IPS-18a (cell line): ENCODE results near the gene ANKLE2.
A peak's percentile ranks its signal among the peaks of the same experiment; 100 is the strongest.
"Not testable (repeated sequence)": the region's sequence is repeated elsewhere in the genome, so short reads cannot be mapped to it uniquely, and the experiment has no call there.

Experiments used
- H3K27ac ChIP-seq: one replicate; pipeline ENCODE4 v1.5.1; 2013; ENCODE audit warnings: low read length
- H3K27me3 ChIP-seq: one replicate; pipeline ENCODE4 v1.6.1; 2013; ENCODE audit warnings: mild to moderate bottlenecking, low read length; ENCODE audit not compliant: control insufficient read depth, insufficient read depth
- H3K36me3 ChIP-seq: one replicate; pipeline ENCODE4 v1.6.1; 2013; ENCODE audit warnings: low read depth, low read length; ENCODE audit not compliant: control insufficient read depth
- H3K4me1 ChIP-seq: one replicate; pipeline ENCODE4 v1.6.1; 2013; ENCODE audit warnings: low read depth, low read length; ENCODE audit not compliant: control insufficient read depth
- H3K4me3 ChIP-seq: one replicate; pipeline ENCODE4 v1.5.1; 2013; ENCODE audit warnings: low read length
- H3K9ac ChIP-seq: one replicate; pipeline ENCODE4 v1.6.1; 2013; ENCODE audit warnings: mild to moderate bottlenecking, low read length, moderate library complexity
- H3K9me3 ChIP-seq: one replicate; pipeline ENCODE4 v1.6.1; 2013; ENCODE audit warnings: low read depth, low read length; ENCODE audit not compliant: control insufficient read depth

ANKLE2 gene

GRCh38 chr12:132698341-132698740 is 63.3 kb downstream of the ANKLE2 start:
- H3K9me3 ChIP-seq = no peaks in the 10 kb centered on the region
- H3K36me3 ChIP-seq = peaks cover 17% of the 10 kb centered on the region
- H3K27ac ChIP-seq = no peak overlapping the region
- H3K9ac ChIP-seq = no peak overlapping the region
- no peaks in the 10 kb centered on the region for H3K27me3 ChIP-seq
- H3K4me1 ChIP-seq = no peaks in the 10 kb centered on the region
- no peak overlapping the region for H3K4me3 ChIP-seq

- H3K27me3 ChIP-seq = no peaks in the 10 kb centered on the region
- H3K9ac ChIP-seq = no peak overlapping the region
- no peak overlapping the region for H3K27ac ChIP-seq
- no peaks in the 10 kb centered on the region for H3K4me1 ChIP-seq
- H3K9me3 ChIP-seq = no peaks in the 10 kb centered on the region
- peaks cover 17% of the 10 kb centered on the region for H3K36me3 ChIP-seq
- no peak overlapping the region for H3K4me3 ChIP-seq
Measured at GRCh38 chr12:132695431-132695830, 66.2 kb downstream of the ANKLE2 start.

- peaks cover 17% of the 10 kb centered on the region for H3K36me3 ChIP-seq
- H3K4me1 ChIP-seq, H3K9me3 ChIP-seq, H3K27ac ChIP-seq, H3K4me3 ChIP-seq, H3K27me3 ChIP-seq, H3K9ac ChIP-seq: not testable (repeated sequence)
Measured at GRCh38 chr12:132694888-132695287, 66.7 kb downstream of the ANKLE2 start.

DNA sequence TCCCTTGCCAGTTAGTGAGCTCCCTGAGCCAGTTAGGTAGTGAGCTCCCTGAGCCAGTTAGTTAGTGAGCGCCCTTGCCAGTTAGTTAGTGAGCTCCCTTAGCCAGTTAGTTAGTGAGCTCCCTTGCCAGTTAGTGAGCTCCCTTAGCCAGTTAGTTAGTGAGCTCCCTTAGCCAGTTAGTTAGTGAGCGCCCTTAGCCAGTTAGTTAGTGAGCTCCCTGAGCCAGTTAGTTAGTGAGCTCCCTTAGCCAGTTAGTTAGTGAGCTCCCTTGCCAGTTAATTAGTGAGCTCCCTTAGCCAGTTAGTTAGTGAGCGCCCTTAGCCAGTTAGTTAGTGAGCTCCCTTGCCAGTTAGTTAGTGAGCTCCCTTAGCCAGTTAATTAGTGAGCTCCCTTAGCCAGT is 69.6 kb downstream of the ANKLE2 start:
- H3K27ac ChIP-seq, H3K4me1 ChIP-seq, H3K9ac ChIP-seq, H3K36me3 ChIP-seq, H3K9me3 ChIP-seq, H3K4me3 ChIP-seq: not testable (repeated sequence)
- peaks cover 12% of the 10 kb centered on the region for H3K27me3 ChIP-seq

DNA sequence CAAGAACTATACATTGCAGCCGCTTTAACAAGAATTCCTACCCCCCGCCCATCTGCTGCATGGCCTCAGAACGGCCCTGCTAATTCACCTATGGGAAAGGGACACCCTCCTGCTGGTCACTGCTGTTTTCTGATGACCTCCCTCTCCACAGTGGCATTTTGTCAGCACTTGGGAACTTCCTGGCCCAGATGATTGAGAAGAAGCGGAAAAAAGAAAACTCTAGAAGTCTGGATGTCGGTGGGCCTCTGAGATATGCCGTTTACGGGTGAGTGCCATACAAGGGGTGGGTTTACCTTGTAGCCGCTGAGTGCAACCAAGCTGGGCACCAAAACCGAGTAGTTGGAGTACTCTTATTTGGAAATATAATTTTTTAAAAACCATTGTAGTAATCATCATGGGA is 71.5 kb downstream of the ANKLE2 start:
- H3K36me3 ChIP-seq = no peaks in the 10 kb centered on the region
- H3K4me1 ChIP-seq = no peaks in the 10 kb centered on the region
- no peaks in the 10 kb centered on the region for H3K9me3 ChIP-seq
- H3K4me3 ChIP-seq = no peak overlapping the region
- no peak overlapping the region for H3K27ac ChIP-seq
- peaks cover 12% of the 10 kb centered on the region for H3K27me3 ChIP-seq
- H3K9ac ChIP-seq = no peak overlapping the region

DNA sequence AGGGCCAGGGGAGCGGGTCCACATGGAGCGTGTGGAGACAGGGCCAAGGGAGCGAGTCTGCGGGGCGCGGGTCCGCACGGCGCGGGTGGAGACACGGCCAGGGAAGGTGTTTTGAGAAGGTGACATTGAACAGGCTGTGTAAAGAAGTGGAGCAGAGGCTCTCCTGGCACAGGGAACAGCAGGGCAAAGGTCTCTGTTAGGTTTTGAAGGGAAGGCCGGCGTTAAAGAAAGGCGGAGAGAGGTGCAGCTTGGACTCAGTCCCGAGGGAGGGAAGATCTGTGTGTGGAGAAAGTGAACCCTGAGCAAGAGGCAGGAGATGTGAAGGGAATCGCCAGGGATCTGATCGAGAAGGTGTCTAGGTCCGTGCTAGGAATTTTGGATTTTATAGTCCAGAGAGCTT is 72.4 kb downstream of the ANKLE2 start:
- Histone ChIP-seq H3K27ac (no peak overlapping the region), H3K36me3 (no peaks in the 10 kb centered on the region), H3K9ac (no peak overlapping the region), H3K27me3 (peaks cover 12% of the 10 kb centered on the region), H3K4me3 (peak overlapping the region; percentile 21), H3K9me3 (no peaks in the 10 kb centered on the region), H3K4me1 (no peaks in the 10 kb centered on the region)

DNA sequence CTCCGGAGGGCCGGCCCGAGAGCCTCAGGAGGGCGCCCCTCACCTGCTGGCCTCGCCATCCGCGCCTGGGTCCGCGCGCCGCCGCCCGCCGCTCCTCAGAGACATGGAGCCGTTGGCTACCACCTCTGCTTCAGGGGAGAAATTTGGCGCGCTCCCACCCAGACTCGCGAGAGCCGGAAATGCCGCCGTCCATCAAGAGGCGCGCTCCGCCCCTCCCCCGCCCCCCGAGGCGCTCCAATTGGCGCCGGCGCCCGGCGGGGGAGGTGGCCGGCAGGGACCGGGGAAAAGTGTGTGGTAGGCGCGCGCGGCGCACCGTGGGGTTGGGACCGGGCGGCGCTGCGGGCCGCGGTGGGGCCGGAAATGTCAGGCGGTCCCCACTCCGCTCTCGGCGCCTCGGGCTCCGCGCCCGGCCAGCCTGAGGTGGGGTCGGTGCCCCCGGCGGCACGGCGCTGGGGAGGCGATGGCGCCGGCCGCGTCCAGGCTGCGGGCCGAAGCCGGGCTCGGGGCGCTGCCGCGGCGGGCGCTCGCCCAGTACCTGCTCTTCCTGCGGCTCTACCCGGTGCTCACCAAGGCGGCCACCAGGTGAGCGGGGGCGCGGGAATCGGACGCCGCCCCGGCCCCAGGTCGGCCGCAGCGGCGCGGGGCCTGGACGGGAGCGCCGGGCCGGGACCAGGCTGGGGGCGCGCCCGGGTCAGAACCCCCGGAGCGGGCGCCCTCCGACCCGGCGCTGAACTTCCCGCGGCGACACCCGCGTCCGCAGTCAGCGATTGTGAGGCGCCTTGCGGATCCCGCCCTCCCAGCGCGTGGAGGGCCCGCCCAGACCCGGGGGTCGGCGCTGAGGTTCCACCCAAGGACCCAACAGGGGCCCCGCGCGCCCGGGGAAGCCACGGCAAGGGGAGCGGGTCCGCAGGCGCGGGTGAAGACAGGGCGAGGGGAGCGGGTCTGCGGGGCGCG is 74.1 kb downstream of the ANKLE2 start, which contains the start of the genes POLE and PXMP2:
Gene POLE (minus strand): TSS at position 132 of the 954 bp plus-strand sequence. CDS start 27 bp downstream, at position 105.
Gene PXMP2 (plus strand): TSS at position 377 of the 954 bp plus-strand sequence. CDS start 84 bp downstream, at position 461.
- Histone ChIP-seq H3K27me3 (peaks cover 12% of the 10 kb centered on the region), H3K36me3 (no peaks in the 10 kb centered on the region), H3K9ac (peak within 1 kb of the TSS; percentile 67), H3K4me1 (no peaks in the 10 kb centered on the region), H3K9me3 (no peaks in the 10 kb centered on the region), H3K27ac (no peak within 1 kb of the TSS), H3K4me3 (peak within 1 kb of the TSS; percentile 58)

- H3K36me3 ChIP-seq = no peaks in the 10 kb centered on the region
Measured at GRCh38 chr12:132686825-132687210, 74.8 kb downstream of the ANKLE2 start.

GRCh38 chr12:132685400-132685799 is 76.2 kb downstream of the ANKLE2 start:
- Histone ChIP-seq H3K4me1 (no peaks in the 10 kb centered on the region), H3K36me3 (no peaks in the 10 kb centered on the region), H3K9me3 (no peaks in the 10 kb centered on the region), H3K27ac (no peak overlapping the region), H3K27me3 (peaks cover 12% of the 10 kb centered on the region), H3K9ac (no peak overlapping the region), H3K4me3 (peak overlapping the region; percentile 27)

More at GRCh38 chr12:132686825-132687210, 74.8 kb downstream of the ANKLE2 start:
- Histone ChIP-seq H3K9ac (peak overlapping the region; percentile 67), H3K4me3 (peak overlapping the region; percentile 58), H3K27me3 (peaks cover 12% of the 10 kb centered on the region), H3K27ac (no peak overlapping the region), H3K9me3 (no peaks in the 10 kb centered on the region), H3K4me1 (no peaks in the 10 kb centered on the region)

GRCh38 chr12:132677492-132677891 is 84.1 kb downstream of the ANKLE2 start:
- H3K36me3 ChIP-seq = peaks cover 64% of the 10 kb centered on the region
- no peak overlapping the region for H3K27ac ChIP-seq
- H3K4me3 ChIP-seq = no peak overlapping the region
- H3K4me1 ChIP-seq = no peaks in the 10 kb centered on the region
- no peak overlapping the region for H3K9ac ChIP-seq
- H3K9me3 ChIP-seq = no peaks in the 10 kb centered on the region
- no peaks in the 10 kb centered on the region for H3K27me3 ChIP-seq

- no peaks in the 10 kb centered on the region for H3K9me3 ChIP-seq
- H3K9ac ChIP-seq = no peak overlapping the region
- H3K4me3 ChIP-seq = no peak overlapping the region
- no peaks in the 10 kb centered on the region for H3K27me3 ChIP-seq
- no peaks in the 10 kb centered on the region for H3K4me1 ChIP-seq
- no peak overlapping the region for H3K27ac ChIP-seq
- peaks cover 78% of the 10 kb centered on the region for H3K36me3 ChIP-seq
Measured at GRCh38 chr12:132675757-132676432, 85.7 kb downstream of the ANKLE2 start.
